ENCODE measurements around the gene RTEL1.

- TF ChIP-seq CTCF (IDR thresholded peaks at IDR 0.05) (no peak), POLR2A (IDR thresholded peaks at IDR 0.05) (no peak)
These were observed 6.2 kb downstream of the RTEL1 start for GRCh38 chr20:63664143-63664851.
